AML-193 (cell line): ENCODE data around the gene GDPD4.

Experiments used
- DNase-seq, 2 experiments: peaks; one replicate each; lab custom pipeline; 2025; lab: John Stamatoyannopoulos, UW

The GDPD4 gene

DNA sequence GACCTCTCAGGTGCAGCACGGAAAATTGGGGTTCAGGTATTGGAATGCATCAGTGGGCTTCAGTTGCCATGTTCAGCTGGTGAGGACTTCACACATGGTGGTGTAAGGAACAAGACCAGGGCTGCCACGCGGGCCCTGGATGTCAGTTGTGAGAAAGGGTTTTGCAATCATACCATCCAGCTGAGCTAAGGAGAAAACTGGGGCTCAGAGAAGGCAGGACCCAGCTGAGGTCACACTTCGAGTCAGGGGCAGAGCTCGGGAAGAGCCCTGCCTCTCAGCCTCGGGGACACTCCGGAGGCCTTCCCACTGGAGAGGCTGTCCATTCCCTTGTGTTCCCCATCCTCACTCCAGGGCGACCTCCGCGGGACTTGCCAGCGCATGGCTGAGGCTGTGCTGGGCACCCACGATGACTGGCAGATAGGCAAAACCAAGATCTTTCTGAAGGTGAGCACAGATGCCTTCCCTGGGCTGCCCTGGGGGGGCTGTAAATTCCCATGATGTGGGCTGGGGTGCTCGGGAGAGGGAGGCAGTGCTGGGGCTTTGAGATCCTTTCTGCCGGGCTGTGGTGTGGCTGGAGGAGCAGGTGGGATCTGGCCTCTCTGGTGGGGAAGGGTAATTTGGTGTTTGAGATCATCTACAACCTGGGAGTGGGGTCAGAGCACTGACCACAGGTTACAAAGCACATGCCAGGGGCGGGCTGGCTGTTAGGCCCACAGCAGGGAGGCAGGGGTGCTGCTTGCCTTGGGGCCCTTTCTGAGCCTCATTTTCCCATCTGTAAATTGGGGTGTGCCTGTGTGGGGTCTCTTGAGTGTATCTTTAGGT, 126.3 kb downstream of the GDPD4 start:
- DNase-seq: peak; percentile 11 to 17

DNA sequence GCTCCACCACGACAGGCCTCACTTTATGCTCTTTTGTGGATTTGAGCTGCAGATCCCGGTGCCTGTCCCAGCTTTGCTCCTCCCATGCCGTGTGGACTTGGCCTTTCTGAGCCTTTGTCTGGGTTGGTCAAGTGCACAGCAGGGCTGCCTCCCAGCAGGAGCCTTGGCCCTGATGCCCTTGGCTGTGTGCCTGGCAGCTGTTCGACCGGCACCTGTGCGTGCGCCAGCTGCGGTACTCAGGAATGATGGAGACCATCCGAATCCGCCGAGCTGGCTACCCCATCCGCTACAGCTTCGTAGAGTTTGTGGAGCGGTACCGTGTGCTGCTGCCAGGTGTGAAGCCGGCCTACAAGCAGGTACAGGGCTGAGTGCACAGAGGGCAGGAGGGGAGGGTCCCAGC, 126.9 kb downstream of the GDPD4 start:
- DNase-seq: no peak

DNA sequence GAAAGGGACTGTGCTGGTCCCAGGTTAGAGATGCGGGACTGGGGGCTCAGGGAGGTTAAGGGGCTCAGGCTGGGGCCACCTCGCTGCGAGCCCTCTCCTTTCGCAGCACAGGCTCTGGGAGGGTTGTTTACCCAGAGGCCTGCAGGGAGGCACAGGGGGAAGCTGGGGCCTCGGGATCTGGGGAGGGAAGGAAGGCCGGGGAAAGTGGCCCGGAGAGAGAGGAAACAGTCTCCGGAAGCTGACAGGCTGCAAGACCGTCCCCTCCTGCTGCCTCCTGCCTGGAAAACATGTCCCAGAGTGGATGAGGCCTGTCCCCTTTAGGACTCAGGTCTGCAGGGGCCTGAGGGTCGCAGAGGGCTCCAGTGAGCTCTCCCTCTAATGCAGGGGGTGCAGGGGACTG, 128.0 kb downstream of the GDPD4 start:
- no peak for DNase-seq

DNA sequence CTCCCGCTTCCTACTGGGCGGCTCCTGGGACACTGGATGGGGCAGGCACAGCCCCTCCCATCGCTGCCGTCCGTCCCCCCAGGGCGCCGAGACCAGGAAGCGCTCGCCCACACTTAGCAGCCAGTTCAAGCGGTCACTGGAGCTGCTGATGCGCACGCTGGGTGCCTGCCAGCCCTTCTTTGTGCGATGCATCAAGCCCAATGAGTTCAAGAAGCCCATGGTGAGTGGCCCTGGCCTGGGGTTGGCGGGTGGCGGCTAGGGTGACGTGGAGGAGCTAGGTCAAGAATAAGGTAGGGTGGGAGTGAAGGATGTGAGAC, 128.9 kb downstream of the GDPD4 start:
- DNase-seq: no peak

DNA sequence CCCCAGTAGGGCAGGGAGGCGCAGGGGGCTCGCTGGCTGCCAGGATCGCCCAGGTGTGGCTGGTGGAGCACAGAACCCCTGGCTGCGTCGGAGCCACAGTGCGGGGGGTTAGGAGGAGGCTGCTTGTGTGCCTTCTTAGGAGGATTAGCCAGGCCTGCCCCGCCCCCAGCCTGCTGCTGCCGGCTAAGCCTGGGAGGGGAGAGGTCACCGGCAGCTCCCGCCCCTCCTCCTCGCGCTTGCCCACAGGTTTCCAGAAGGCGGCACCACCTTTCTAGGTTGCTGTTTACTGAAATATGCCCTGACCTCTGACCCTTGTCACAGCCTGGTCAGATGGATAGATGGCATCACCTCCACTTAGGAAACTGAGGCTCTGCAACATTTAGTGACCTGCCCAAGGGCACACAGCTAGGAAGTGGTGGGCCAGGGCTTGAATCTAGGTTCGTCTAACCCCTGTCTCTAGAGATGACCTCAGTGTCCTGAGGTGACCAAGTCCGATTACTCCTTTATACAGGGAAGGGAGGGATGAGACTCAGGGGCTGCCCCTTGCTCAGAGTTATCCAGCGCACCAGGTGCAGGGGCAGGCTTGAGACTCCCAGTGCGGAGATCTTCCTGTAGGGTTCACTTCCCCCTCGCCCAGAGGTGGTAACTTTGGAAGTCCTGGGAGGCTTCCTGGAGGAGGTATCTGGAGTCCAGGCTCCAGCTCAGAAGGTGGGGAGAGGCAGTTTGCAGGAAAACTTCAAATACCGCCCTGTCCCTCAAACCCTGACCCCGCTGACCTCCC, 129.4 kb downstream of the GDPD4 start:
- DNase-seq: no peak

DNA sequence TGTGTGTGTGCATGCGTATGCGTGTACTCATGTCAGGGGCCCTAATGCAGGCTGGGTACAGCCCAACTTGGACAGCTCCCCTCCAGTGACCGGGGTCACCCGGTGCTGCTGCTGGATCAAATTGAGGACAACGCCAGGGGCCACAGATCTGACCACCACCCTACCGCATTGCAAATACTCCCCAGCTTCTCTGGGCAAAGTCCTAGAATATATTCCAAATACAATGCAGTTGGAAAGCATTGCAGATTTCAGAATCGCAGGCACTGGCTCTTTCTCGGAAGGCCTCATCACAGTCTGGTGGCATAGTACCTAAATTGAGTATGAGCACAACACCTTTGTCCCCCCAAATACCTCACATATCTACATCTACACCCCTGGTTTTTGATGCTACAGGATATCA, 130.2 kb downstream of the GDPD4 start:
- no peak for DNase-seq

DNA sequence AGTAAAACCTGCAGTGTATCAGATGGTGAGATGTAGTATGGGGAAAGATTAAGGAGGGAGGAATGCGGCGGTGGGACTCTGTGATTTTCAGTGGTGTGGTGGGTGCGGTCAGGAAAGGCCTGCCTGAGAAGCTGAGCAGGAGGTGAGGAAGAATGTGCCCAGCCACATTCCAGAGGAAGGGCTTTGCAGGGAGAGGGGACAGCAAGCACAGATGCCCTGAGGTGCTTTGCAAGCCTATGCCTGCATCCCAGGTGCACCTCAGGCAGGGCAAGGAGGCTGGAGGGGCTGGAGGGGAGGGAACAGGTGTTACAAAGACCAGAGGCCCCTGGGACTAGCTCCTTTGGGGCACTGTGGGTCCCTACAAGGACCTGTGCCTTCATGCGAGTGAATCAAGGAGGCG, 131.4 kb downstream of the GDPD4 start:
- DNase-seq: no peak

DNA sequence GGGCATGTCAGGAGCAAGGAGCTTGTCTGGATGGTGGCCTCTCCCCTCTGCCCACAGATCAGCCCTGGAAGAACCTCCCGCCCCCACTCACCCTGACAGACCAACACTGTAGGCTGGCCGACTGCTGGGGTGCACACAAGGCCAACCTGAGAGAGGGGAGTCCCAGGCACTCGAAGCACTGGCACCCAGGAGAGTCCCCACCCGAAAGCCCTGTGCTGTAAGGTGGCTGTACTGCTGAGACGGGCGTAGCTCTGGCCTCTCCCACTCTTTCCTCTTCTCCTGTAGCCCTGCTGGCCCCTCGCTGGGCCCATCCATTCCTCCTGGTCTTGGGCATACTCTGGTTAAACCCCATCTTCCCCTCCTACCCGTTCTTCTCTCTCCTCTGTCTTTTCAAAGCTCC, 133.7 kb downstream of the GDPD4 start:
- no peak for DNase-seq

DNA sequence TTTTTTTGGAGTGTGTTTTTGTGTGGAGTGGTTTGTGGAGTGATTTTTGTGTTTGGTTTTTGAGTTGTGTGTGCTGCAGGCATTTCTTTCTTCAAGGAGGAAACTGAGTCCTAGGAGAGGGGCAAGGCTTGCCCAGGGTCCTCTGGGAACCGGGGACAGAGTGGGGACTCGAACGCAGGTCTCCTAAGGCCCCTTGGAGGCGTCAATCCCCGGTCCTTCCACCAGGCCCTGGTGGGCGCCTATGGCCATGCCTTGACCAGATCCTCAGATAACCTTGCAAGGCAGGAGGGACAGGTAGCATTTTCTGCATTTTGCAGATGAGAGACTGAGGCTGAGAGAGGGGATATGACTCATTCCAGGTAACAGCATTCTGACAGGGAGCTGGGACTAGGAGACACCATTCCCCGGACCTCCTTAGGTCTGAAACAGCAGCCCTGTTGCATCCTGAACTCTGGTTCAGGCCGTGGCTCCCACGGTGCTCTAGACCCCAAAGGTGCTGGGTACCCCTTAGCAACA, 134.3 kb downstream of the GDPD4 start:
- no peak for DNase-seq
